NT2/D1 (cell line): ENCODE results near the gene LAMB1.
"Not testable (repeated sequence)": the region's sequence is repeated elsewhere in the genome, so short reads cannot be mapped to it uniquely, and the experiment has no call there.

Experiments
- DNase-seq: peaks from one replicate; pipeline ENCODE4 v3.0.0-alpha.2; 2011; ENCODE audit warnings: low read depth, low spot score
- H3K27me3 ChIP-seq: 2 replicates; pipeline ENCODE4 v1.6.0; 2011; ENCODE audit warnings: mild to moderate bottlenecking; ENCODE audit not compliant: insufficient read length, insufficient read depth
- H3K36me3 ChIP-seq: 2 replicates; pipeline ENCODE4 v1.6.1; 2011; ENCODE audit warnings: mild to moderate bottlenecking, low read length, mixed read lengths; ENCODE audit not compliant: insufficient read depth, insufficient read length
- H3K4me1 ChIP-seq: 2 replicates; pipeline ENCODE4 v1.5.1; 2011; ENCODE audit not compliant: insufficient read depth, insufficient read length
- H3K4me3 ChIP-seq: 2 replicates; pipeline ENCODE4 v1.5.1; 2011; ENCODE audit warnings: low read depth; ENCODE audit not compliant: insufficient read length
- H3K9ac ChIP-seq: 2 replicates; pipeline ENCODE4 v1.6.0; 2011; ENCODE audit warnings: low read depth; ENCODE audit not compliant: insufficient read length
- H3K9me3 ChIP-seq: 2 replicates; pipeline ENCODE4 v1.5.1; 2011; ENCODE audit warnings: mild to moderate bottlenecking, low read length; ENCODE audit not compliant: insufficient read depth
- SUZ12 ChIP-seq: IDR thresholded peaks from 2 replicates; pipeline ENCODE4 v1.6.1; 2011; ENCODE audit not compliant: insufficient read length, insufficient read depth; ENCODE audit errors: extremely low read depth
- YY1 ChIP-seq: IDR thresholded peaks from 2 replicates; pipeline ENCODE4 v1.6.1; 2011; ENCODE audit not compliant: insufficient read length, insufficient read depth
- ZNF274 ChIP-seq: IDR thresholded peaks from 2 replicates; pipeline ENCODE4 v1.6.1; 2011; ENCODE audit warnings: mild to moderate bottlenecking, low read depth, low read length

The LAMB1 gene

GRCh38 chr7:107957436-107957835, 45.5 kb downstream of the LAMB1 start:
- H3K9me3 ChIP-seq: no peaks in the 10 kb centered on the region
- DNase-seq: no peak
- no peaks in the 10 kb centered on the region for H3K27me3 ChIP-seq
- no peak overlapping the region for H3K9ac ChIP-seq
- no peak for TF ChIP-seq SUZ12
- no peak for TF ChIP-seq ZNF274
- no peak for TF ChIP-seq YY1
- peaks cover 4% of the 10 kb centered on the region for H3K4me1 ChIP-seq
- H3K4me3 ChIP-seq: no peak overlapping the region
- H3K36me3 ChIP-seq: peaks cover 85% of the 10 kb centered on the region

DNA sequence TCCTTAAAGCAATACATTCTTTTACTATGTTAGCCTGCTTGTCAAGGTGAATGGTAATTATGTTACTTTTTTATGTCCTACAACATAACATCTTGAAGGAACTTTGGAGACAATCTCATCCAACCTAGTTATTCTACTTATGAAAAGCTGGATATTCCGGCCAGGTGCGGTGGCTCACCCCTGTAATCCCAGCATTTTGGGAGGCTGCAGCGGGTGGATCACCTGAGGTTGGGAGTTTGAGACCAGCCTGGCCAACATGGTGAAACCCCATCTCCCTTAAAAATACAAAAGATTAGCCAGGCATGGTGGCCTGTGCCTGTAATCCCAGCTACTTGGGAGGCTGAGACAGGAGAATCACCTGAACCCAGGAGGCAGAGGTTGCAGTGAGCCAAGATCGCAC, 46.0 kb downstream of the LAMB1 start:
- H3K36me3 ChIP-seq: peaks cover 86% of the 10 kb centered on the region
- not testable (repeated sequence) for H3K4me1 ChIP-seq, H3K9ac ChIP-seq, H3K9me3 ChIP-seq, H3K27me3 ChIP-seq, H3K4me3 ChIP-seq, DNase-seq

- TF ChIP-seq ZNF274: no peak
- DNase-seq: no peak
- Histone ChIP-seq H3K4me3 (no peak overlapping the region), H3K36me3 (peaks cover 86% of the 10 kb centered on the region), H3K9me3 (no peaks in the 10 kb centered on the region), H3K27me3 (no peaks in the 10 kb centered on the region), H3K4me1 (peaks cover 8% of the 10 kb centered on the region), H3K9ac (no peak overlapping the region)
Measured at GRCh38 chr7:107955394-107955793, 47.6 kb downstream of the LAMB1 start.

GRCh38 chr7:107953924-107954303, 49.0 kb downstream of the LAMB1 start:
- Histone ChIP-seq H3K9me3 (no peaks in the 10 kb centered on the region), H3K27me3 (no peaks in the 10 kb centered on the region), H3K36me3 (peaks cover 83% of the 10 kb centered on the region), H3K4me1 (peaks cover 4% of the 10 kb centered on the region), H3K9ac (no peak overlapping the region), H3K4me3 (no peak overlapping the region)
- no peak for TF ChIP-seq SUZ12
- no peak for TF ChIP-seq YY1
- TF ChIP-seq ZNF274: no peak
- DNase-seq: no peak

GRCh38 chr7:107953265-107953923, 49.6 kb downstream of the LAMB1 start:
- Histone ChIP-seq H3K36me3 (peaks cover 83% of the 10 kb centered on the region), H3K9ac (no peak overlapping the region), H3K4me3 (no peak overlapping the region), H3K9me3 (no peaks in the 10 kb centered on the region), H3K27me3 (no peaks in the 10 kb centered on the region), H3K4me1 (peaks cover 4% of the 10 kb centered on the region)
- no peak for TF ChIP-seq YY1
- TF ChIP-seq ZNF274: no peak
- TF ChIP-seq SUZ12: no peak
- no peak for DNase-seq

DNA sequence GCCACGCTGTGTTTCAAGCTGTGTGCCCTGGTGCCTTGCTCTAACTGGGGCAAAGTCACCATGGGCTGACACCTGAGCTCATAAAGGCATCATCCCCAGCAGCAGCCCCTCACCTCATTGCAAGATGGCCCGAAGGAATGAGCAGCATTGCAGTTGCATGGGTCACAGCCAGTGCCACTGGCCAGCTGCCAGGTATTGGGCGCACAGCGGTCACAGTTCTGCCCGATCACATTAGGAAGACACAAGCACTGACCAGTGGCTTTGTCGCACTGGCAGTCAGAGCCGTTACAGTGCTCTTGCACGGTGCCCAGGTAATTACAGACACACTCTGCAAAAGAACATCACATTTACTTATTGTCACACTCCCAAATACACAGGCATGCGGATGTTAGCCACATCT, 51.1 kb downstream of the LAMB1 start:
- DNase-seq: no peak
- no peak for TF ChIP-seq ZNF274
- no peak for TF ChIP-seq SUZ12
- H3K4me3 ChIP-seq: no peak overlapping the region
- H3K36me3 ChIP-seq: peaks cover 84% of the 10 kb centered on the region
- H3K9ac ChIP-seq: no peak overlapping the region
- H3K4me1 ChIP-seq: peaks cover 4% of the 10 kb centered on the region
- H3K27me3 ChIP-seq: no peaks in the 10 kb centered on the region
- no peaks in the 10 kb centered on the region for H3K9me3 ChIP-seq

DNA sequence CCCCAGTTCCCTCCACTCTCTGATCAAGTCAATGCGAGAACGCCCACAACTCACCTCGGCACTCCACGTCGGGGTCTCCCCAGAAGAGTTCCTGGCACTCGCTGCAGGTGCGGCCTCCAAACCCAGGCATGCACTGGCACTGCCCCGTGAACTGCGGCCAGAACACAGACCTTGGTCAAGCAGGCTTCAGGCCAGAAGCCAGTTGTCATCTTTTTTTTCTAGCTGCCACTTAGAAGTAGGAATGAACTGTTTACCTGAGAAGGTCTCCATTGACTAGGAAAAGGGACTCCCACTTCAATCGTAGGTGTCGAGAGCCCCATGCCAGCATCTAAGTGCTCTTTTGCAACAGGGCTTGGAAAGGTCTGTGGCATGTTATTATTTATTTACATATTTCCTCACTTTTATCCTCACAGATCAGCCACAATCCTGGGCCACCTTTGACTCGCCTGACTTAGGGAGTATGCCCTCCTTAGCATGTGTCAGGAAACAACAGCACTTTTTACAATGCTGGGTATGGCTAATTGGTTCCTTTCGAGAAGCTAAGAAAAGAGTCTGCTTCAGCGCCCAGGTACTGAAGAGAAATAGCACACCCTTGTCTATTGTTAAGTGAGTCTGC, 51.7 kb downstream of the LAMB1 start:
- no peak for DNase-seq
- H3K9ac ChIP-seq: no peak overlapping the region
- peaks cover 84% of the 10 kb centered on the region for H3K36me3 ChIP-seq
- no peak overlapping the region for H3K4me3 ChIP-seq
- H3K4me1 ChIP-seq: peaks cover 4% of the 10 kb centered on the region
- H3K9me3 ChIP-seq: no peaks in the 10 kb centered on the region
- no peak for TF ChIP-seq ZNF274
- TF ChIP-seq YY1: no peak
- TF ChIP-seq SUZ12: no peak
- no peaks in the 10 kb centered on the region for H3K27me3 ChIP-seq

- no peaks in the 10 kb centered on the region for H3K27me3 ChIP-seq
- H3K9me3 ChIP-seq: no peaks in the 10 kb centered on the region
- TF ChIP-seq YY1 (no peak), SUZ12 (no peak), ZNF274 (no peak)
- no peak overlapping the region for H3K9ac ChIP-seq
- peaks cover 87% of the 10 kb centered on the region for H3K36me3 ChIP-seq
- no peak for DNase-seq
- peaks cover 4% of the 10 kb centered on the region for H3K4me1 ChIP-seq
- no peak overlapping the region for H3K4me3 ChIP-seq
Measured at GRCh38 chr7:107949443-107949935, 53.5 kb downstream of the LAMB1 start.
